OCI-LY7 (cell line): ENCODE measurements around the gene APBB3. TPM values are rescaled to one million over a fixed set of nuclear protein-coding genes. Genes with fewer than 3 reads are reported as not detected.
"Not testable (repeated sequence)": the region's sequence is repeated elsewhere in the genome, so short reads cannot be mapped to it uniquely, and the experiment has no call there.

Experiments used
- BruUV-seq: library from RNA; stranded (reverse); fragments of 400-500 nt; replicated peaks from 2 replicates; lab custom pipeline; 2021; lab: Mats Ljungman, UMichigan
- CTCF ChIA-PET: fragments of 300-600 bp; sonication (Branson Sonifier 250); formaldehyde crosslinking; loops from one replicate; lab custom pipeline; 2022; ENCODE audit warnings: antibody characterized with exemption; ENCODE audit not compliant: unreplicated experiment; lab: Charles Lee
- POLR2A ChIA-PET: fragments of 300-600 bp; sonication (Branson Sonifier 250); formaldehyde crosslinking; loops from one replicate; lab custom pipeline; 2022; ENCODE audit warnings: antibody characterized with exemption; lab: Charles Lee
- DNase-seq: peaks from one replicate; pipeline ENCODE4 v3.0.0-alpha.2; 2015; ENCODE audit warnings: low spot score
- H2AFZ ChIP-seq: fragments of 200-600 bp; sonication (generic), shearing (Covaris generic); 2 replicates; pipeline ENCODE4 v1.6.1; 2014; ENCODE audit warnings: mild to moderate bottlenecking, antibody characterized with exemption, low read length, moderate library complexity
- H3K27ac ChIP-seq: fragments of 200-600 bp; sonication (generic); 2 replicates; pipeline ENCODE4 v1.5.1; 2014; ENCODE audit warnings: mixed run types, low read depth, mild to moderate bottlenecking, moderate library complexity, low read length, inconsistent platforms; ENCODE audit not compliant: poor library complexity, severe bottlenecking
- H3K36me3 ChIP-seq: fragments of 200-600 bp; sonication (generic); 2 replicates; pipeline ENCODE4 v1.6.1; 2014; ENCODE audit warnings: mild to moderate bottlenecking, antibody characterized with exemption, low read length, moderate library complexity, mixed read lengths; ENCODE audit not compliant: insufficient read depth
- H3K4me1 ChIP-seq: fragments of 200-600 bp; sonication (generic); 2 replicates; pipeline ENCODE4 v1.5.1; 2014; ENCODE audit warnings: mild to moderate bottlenecking, low read length; ENCODE audit not compliant: insufficient read depth, poor library complexity, severe bottlenecking
- H3K4me2 ChIP-seq: fragments of 200-600 bp; sonication (generic); 2 replicates; pipeline ENCODE4 v1.6.1; 2014; ENCODE audit warnings: mild to moderate bottlenecking, low read length
- H3K4me3 ChIP-seq: fragments of 200-600 bp; sonication (generic); 2 replicates; pipeline ENCODE4 v1.5.1; 2014; ENCODE audit warnings: mild to moderate bottlenecking, low read depth, low read length; ENCODE audit not compliant: poor library complexity, severe bottlenecking
- H3K79me2 ChIP-seq: fragments of 200-600 bp; sonication (generic); 2 replicates; pipeline ENCODE4 v1.6.1; 2016; ENCODE audit warnings: low read depth, mild to moderate bottlenecking, low read length, moderate library complexity, mixed read lengths; ENCODE audit not compliant: insufficient read depth
- H3K9me2 ChIP-seq: fragments of 200-600 bp; sonication (generic); 2 replicates; pipeline ENCODE4 v1.6.1; 2016; ENCODE audit warnings: mild to moderate bottlenecking, low read length, mixed read lengths; ENCODE audit not compliant: insufficient read depth
- H3K9me3 ChIP-seq: fragments of 200-600 bp; sonication (generic); 2 replicates; pipeline ENCODE4 v1.6.1; 2014; ENCODE audit warnings: mild to moderate bottlenecking, mixed run types, low read length, mixed read lengths
- H4K20me1 ChIP-seq: fragments of 200-600 bp; sonication (generic); 2 replicates; pipeline ENCODE4 v1.6.1; 2014; ENCODE audit warnings: mild to moderate bottlenecking, antibody characterized with exemption, low read length, moderate library complexity, mixed read lengths; ENCODE audit not compliant: insufficient read depth
- EZH2phosphoT487 ChIP-seq: fragments of 200-600 bp; sonication (generic); IDR thresholded peaks from 2 replicates; pipeline ENCODE4 v1.6.1; 2018; ENCODE audit warnings: low read depth, borderline replicate concordance, mild to moderate bottlenecking, mixed run types, antibody characterized with exemption, low read length, moderate library complexity, mixed read lengths
- intact Hi-C: fragments of 100-400 bp; cut with micrococcal nuclease; formaldehyde crosslinking; loops from one replicate; pipeline ENCODE4 v1.10.0; 2022; ENCODE audit not compliant: unreplicated experiment
- total RNA-seq, 2 experiments: library from RNA; depleted of rRNA in 1 of 2; stranded (reverse); fragments of >200 nt in 1 of 2; shearing (Covaris generic) in 1 of 2; gene quantifications; 2 replicates each; pipeline ENCODE4 v1.2.3, GENCODE V29; 2014 to 2022
- TF ChIP-seq, protein P1 (sequence below): fragments of 200-600 bp; sonication (generic); conservative IDR thresholded peaks from 2 replicates; pipeline ENCODE4 v1.5.1; 2014; ENCODE audit warnings: mild to moderate bottlenecking, antibody characterized with exemption, low read length, moderate library complexity, mixed read lengths

The APBB3 gene
- total RNA-seq, 2 experiments from 2014 or later: 32.1 to 37.9 TPM

DNA sequence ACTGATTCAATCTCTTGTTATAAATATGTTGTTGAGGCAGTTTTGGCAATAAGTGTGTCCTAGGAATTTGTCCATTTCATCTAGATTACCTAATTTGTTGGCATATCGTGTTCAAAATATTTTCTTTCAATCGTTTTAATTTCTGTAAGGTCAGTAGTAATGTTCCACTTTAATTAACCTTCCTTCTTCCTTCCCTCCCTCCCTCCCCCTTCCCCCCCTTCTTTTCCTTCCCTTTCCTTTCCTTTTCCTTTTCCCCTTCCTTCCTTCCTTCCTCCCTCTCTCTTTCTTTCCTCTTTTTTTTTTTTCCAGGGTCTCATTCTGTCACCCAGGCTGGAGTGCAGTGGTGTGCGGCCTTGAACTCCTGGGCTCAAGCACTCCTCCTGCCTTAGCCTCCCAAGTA, 41.5 kb upstream of the APBB3 start:
- POLR2A ChIA-PET: no interaction called here

DNA sequence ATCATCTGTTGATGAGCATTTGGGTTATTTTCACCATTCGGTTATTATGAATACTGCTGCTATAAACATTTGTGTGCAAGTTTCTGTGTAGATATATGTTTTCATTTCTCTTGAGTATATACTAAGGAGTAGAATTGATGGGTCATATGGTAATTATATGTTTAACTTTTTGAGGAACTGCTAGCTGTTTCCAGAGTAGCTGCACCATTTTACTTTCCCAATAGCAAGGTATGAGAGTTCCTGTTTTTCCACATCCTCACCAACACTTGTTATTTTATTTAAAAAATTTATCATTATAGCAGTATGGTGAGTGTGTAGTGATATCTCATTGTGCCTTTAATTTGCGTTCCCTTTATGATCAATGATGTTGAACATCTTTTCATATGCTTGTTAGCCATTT, 39.3 kb upstream of the APBB3 start:
- Histone ChIP-seq H3K27ac (no peak overlapping the region), H3K4me2 (no peak overlapping the region), H4K20me1 (no peaks in the 10 kb centered on the region), H3K9me2 (no peaks in the 10 kb centered on the region), H3K4me1 (no peaks in the 10 kb centered on the region), H2AFZ (no peak overlapping the region), H3K4me3 (no peak overlapping the region), H3K36me3 (no peaks in the 10 kb centered on the region), H3K9me3 (no peaks in the 10 kb centered on the region), H3K79me2 (no peaks in the 10 kb centered on the region)
- intact Hi-C loops: no loop called here
- no TSS peak for BruUV-seq
- POLR2A ChIA-PET: interaction anchor here (1.5 kb wide), 1 partner anchor 38 kb away, joined by 3 read pairs; no protein-coding TSS in a partner anchor
- CTCF ChIA-PET: no interaction called here
- DNase-seq: no peak
- TF ChIP-seq, protein P1, sequence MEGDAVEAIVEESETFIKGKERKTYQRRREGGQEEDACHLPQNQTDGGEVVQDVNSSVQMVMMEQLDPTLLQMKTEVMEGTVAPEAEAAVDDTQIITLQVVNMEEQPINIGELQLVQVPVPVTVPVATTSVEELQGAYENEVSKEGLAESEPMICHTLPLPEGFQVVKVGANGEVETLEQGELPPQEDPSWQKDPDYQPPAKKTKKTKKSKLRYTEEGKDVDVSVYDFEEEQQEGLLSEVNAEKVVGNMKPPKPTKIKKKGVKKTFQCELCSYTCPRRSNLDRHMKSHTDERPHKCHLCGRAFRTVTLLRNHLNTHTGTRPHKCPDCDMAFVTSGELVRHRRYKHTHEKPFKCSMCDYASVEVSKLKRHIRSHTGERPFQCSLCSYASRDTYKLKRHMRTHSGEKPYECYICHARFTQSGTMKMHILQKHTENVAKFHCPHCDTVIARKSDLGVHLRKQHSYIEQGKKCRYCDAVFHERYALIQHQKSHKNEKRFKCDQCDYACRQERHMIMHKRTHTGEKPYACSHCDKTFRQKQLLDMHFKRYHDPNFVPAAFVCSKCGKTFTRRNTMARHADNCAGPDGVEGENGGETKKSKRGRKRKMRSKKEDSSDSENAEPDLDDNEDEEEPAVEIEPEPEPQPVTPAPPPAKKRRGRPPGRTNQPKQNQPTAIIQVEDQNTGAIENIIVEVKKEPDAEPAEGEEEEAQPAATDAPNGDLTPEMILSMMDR: no peak
- no peak for TF ChIP-seq EZH2phosphoT487

More for the DNA sequence above, 41.5 kb upstream of the APBB3 start:
- no peaks in the 10 kb centered on the region for H4K20me1 ChIP-seq
- no peaks in the 10 kb centered on the region for H3K9me3 ChIP-seq
- no peak overlapping the region for H2AFZ ChIP-seq
- BruUV-seq: no TSS peak
- H3K4me3 ChIP-seq: no peak overlapping the region
- no peaks in the 10 kb centered on the region for H3K9me2 ChIP-seq
- no peaks in the 10 kb centered on the region for H3K36me3 ChIP-seq
- no peaks in the 10 kb centered on the region for H3K79me2 ChIP-seq
- CTCF ChIA-PET: no interaction called here
- DNase-seq: no peak
- H3K4me2 ChIP-seq: no peak overlapping the region
- H3K27ac ChIP-seq: no peak overlapping the region
- intact Hi-C loops: no loop called here
- TF ChIP-seq, protein P1: no peak
- H3K4me1 ChIP-seq: no peaks in the 10 kb centered on the region

DNA sequence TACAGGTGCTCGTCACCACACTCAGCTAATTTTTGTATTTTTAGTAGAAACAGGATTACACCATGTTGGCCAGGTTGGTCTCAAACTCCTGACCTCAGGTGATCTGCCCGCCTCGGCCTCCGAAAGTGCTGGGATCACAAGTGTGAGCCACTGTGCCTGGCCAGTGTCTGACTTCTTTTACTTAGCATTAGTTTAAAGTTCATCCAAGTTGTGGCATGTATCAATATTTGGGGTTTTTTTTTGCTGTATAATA, 39.0 kb upstream of the APBB3 start:
- CTCF ChIA-PET, H3K4me1 ChIP-seq, POLR2A ChIA-PET, H3K4me3 ChIP-seq, H3K27ac ChIP-seq, H3K79me2 ChIP-seq, DNase-seq, H3K9me2 ChIP-seq, H3K4me2 ChIP-seq, H2AFZ ChIP-seq, H3K9me3 ChIP-seq, BruUV-seq, H4K20me1 ChIP-seq, H3K36me3 ChIP-seq, intact Hi-C loops: not testable (repeated sequence)
